WTC11 (cell line): ENCODE measurements around the gene TES. TPM values are rescaled to one million over a fixed set of nuclear protein-coding genes. Genes with fewer than 3 reads are reported as not detected.

Experiments used
- ATAC-seq: fragments of 200-7000 bp; cut with Tn5 transposase; 2 replicates; pipeline ENCODE4 v1.10.0; 2021; ENCODE audit warnings: mild to moderate bottlenecking, moderate library complexity
- CTCF ChIA-PET: fragments of 300-600 bp; sonication (Branson Sonifier 250); formaldehyde crosslinking; loops from one replicate; lab custom pipeline; 2021; ENCODE audit warnings: antibody characterized with exemption; lab: Charles Lee
- POLR2A ChIA-PET: fragments of 350-600 bp; sonication (Branson Sonifier 250); formaldehyde crosslinking; loops from one replicate; lab custom pipeline; 2021; ENCODE audit warnings: antibody characterized with exemption; lab: Charles Lee
- DNase-seq: peaks from one replicate; pipeline ENCODE4 v3.0.0; 2021; ENCODE audit warnings: low spot score
- H3K27ac Mint-ChIP-seq: 2 replicates; pipeline ENCODE4 v1.8.0; 2021; ENCODE audit warnings: mixed read lengths
- H3K27me3 Mint-ChIP-seq: 2 replicates; pipeline ENCODE4 v1.8.0; 2021; ENCODE audit warnings: low read depth, mild to moderate bottlenecking, moderate library complexity, mixed read lengths
- H3K36me3 Mint-ChIP-seq: 2 replicates; pipeline ENCODE4 v1.8.0; 2021; ENCODE audit warnings: mixed read lengths
- H3K4me1 Mint-ChIP-seq: 2 replicates; pipeline ENCODE4 v1.8.0; 2022; ENCODE audit warnings: mixed read lengths
- H3K4me3 Mint-ChIP-seq: 2 replicates; pipeline ENCODE4 v1.8.0; 2021; ENCODE audit warnings: mild to moderate bottlenecking, moderate library complexity, mixed read lengths
- H3K9me3 Mint-ChIP-seq: 2 replicates; pipeline ENCODE4 v1.8.0; 2021; ENCODE audit warnings: mixed read lengths
- ELF4 ChIP-seq: sonication (generic); formaldehyde crosslinking; IDR thresholded peaks from 2 replicates; pipeline ENCODE4 v1.8.1; 2022; ENCODE audit warnings: low read depth, mild to moderate bottlenecking, moderate library complexity, missing genetic modification reagents
- ESRRA ChIP-seq: sonication (generic); formaldehyde crosslinking; IDR thresholded peaks from 2 replicates; pipeline ENCODE4 v1.8.1; 2022; ENCODE audit warnings: mild to moderate bottlenecking, missing genetic modification reagents, borderline replicate concordance
- FOXK1 ChIP-seq: sonication (generic); formaldehyde crosslinking; IDR thresholded peaks from 2 replicates; pipeline ENCODE4 v1.8.0; 2022; ENCODE audit warnings: mild to moderate bottlenecking, moderate library complexity, missing genetic modification reagents
- GRHL2 ChIP-seq: fragments of 250-450 bp; sonication (Bioruptor Pico); IDR thresholded peaks from 2 replicates; pipeline ENCODE4 v1.8.0; 2022; ENCODE audit warnings: mild to moderate bottlenecking, moderate library complexity; ENCODE audit not compliant: insufficient replicate concordance, severe bottlenecking
- JUN ChIP-seq: sonication (generic); formaldehyde crosslinking; IDR thresholded peaks from 2 replicates; pipeline ENCODE4 v1.8.0; 2023; ENCODE audit warnings: mild to moderate bottlenecking, missing genetic modification reagents
- KAT7 ChIP-seq: sonication (generic); formaldehyde crosslinking; IDR thresholded peaks from 2 replicates; pipeline ENCODE4 v1.8.1; 2023; ENCODE audit warnings: missing genetic modification reagents, mild to moderate bottlenecking, borderline replicate concordance
- NR1H2 ChIP-seq: sonication (generic); formaldehyde crosslinking; IDR thresholded peaks from 2 replicates; pipeline ENCODE4 v1.9.0; 2021; ENCODE audit warnings: mild to moderate bottlenecking, moderate library complexity, missing genetic modification reagents
- NR2C2 ChIP-seq: sonication (generic); formaldehyde crosslinking; IDR thresholded peaks from 2 replicates; pipeline ENCODE4 v1.8.0; 2022; ENCODE audit warnings: mild to moderate bottlenecking, missing genetic modification reagents
- TEAD1 ChIP-seq: sonication (generic); formaldehyde crosslinking; IDR thresholded peaks from 2 replicates; pipeline ENCODE4 v1.8.0; 2022; ENCODE audit warnings: mild to moderate bottlenecking, missing genetic modification reagents
- ZNF219 ChIP-seq: sonication (generic); formaldehyde crosslinking; IDR thresholded peaks from 2 replicates; pipeline ENCODE4 v1.8.0; 2023; ENCODE audit warnings: missing genetic modification reagents, mild to moderate bottlenecking, borderline replicate concordance
- ZNF263 ChIP-seq: sonication (generic); formaldehyde crosslinking; IDR thresholded peaks from 2 replicates; pipeline ENCODE4 v1.8.1; 2022; ENCODE audit warnings: low read depth, mild to moderate bottlenecking, moderate library complexity, missing genetic modification reagents
- ZNF317 ChIP-seq: sonication (generic); formaldehyde crosslinking; IDR thresholded peaks from 2 replicates; pipeline ENCODE4 v1.8.1; 2023; ENCODE audit warnings: low read depth, mild to moderate bottlenecking, moderate library complexity, missing genetic modification reagents, borderline replicate concordance
- total RNA-seq: library from RNA; stranded (reverse); gene quantifications from 3 replicates; pipeline ENCODE4 v1.2.3, GENCODE V29; 2021
- TF ChIP-seq, protein P1 (sequence below): sonication (generic); formaldehyde crosslinking; IDR thresholded peaks from 2 replicates; pipeline ENCODE4 v1.8.0; 2022; ENCODE audit warnings: mild to moderate bottlenecking, missing genetic modification reagents
- TF ChIP-seq, protein P2 (sequence below): fragments of 250-450 bp; sonication (Bioruptor Pico); IDR thresholded peaks from 2 replicates; pipeline ENCODE4 v1.9.0; 2021; ENCODE audit warnings: moderate library complexity, mild to moderate bottlenecking, inconsistent platforms, borderline replicate concordance
- TF ChIP-seq, protein P3 (sequence below): sonication (generic); formaldehyde crosslinking; IDR thresholded peaks from 2 replicates; pipeline ENCODE4 v1.8.0; 2023; ENCODE audit warnings: missing genetic modification reagents
- TF ChIP-seq, protein P4 (sequence below): fragments of 200-600 bp; IDR thresholded peaks from 2 replicates; pipeline ENCODE4 v1.8.0; 2022; ENCODE audit warnings: antibody characterized with exemption
- TF ChIP-seq, protein P5 (sequence below): sonication (generic); formaldehyde crosslinking; IDR thresholded peaks from 2 replicates; pipeline ENCODE4 v1.8.1; 2022; ENCODE audit warnings: mild to moderate bottlenecking, missing genetic modification reagents, moderate library complexity, borderline replicate concordance
- TF ChIP-seq, protein P6 (sequence below): sonication (generic); formaldehyde crosslinking; IDR thresholded peaks from 2 replicates; pipeline ENCODE4 v1.8.0; 2023; ENCODE audit warnings: mild to moderate bottlenecking, missing genetic modification reagents
- TF ChIP-seq, protein P7 (sequence below): sonication (generic); formaldehyde crosslinking; IDR thresholded peaks from 2 replicates; pipeline ENCODE4 v1.8.1; 2022; ENCODE audit warnings: missing genetic modification reagents, borderline replicate concordance
- TF ChIP-seq, protein P8 (sequence below): sonication (generic); formaldehyde crosslinking; IDR thresholded peaks from 2 replicates; pipeline ENCODE4 v1.8.1; 2022; ENCODE audit warnings: mild to moderate bottlenecking, moderate library complexity, missing genetic modification reagents

TES gene
- total RNA-seq, 1 experiment from 2014 or later: 48.5 TPM

DNA sequence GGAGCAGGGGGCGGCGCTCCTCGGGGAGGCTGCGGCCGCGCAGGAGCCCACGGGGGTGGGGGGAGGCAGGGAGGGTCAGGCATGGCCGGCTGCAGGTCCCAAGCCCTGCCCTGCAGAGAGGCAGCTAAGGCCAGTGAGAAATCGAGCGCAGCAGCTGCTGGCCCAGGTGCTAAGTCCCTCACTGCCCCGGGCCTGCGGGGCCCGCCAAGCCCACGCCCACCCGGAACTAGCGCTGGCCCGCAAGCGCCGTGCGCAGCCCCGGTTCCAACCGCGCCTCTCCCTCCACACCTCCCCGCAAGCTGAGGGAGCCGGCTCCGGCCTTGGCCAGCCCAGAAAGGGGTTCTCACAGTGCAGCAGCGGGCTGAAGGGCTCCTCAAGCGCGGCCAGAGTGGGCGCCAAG lies 28.3 kb upstream of the TES start:
- H3K27ac Mint-ChIP-seq: no peak overlapping the region
- CTCF ChIA-PET: interaction anchor here (1.2 kb wide), 1 partner anchor 53 kb away, joined by 4 read pairs; no protein-coding TSS in a partner anchor
- H3K27me3 Mint-ChIP-seq: no peaks in the 10 kb centered on the region
- no peaks in the 10 kb centered on the region; the same call in 1 of the 2 replicates for H3K36me3 Mint-ChIP-seq
- peak; percentile 14 for DNase-seq
- H3K4me1 Mint-ChIP-seq: no peaks in the 10 kb centered on the region
- ATAC-seq: no peak; the same call in 1 of the 2 replicates
- POLR2A ChIA-PET: no interaction called here
- peaks cover 11% of the 10 kb centered on the region for H3K9me3 Mint-ChIP-seq
- no peak for TF ChIP-seq ZNF219 (CRISPR knock-in tag)
- TF ChIP-seq, protein P1, sequence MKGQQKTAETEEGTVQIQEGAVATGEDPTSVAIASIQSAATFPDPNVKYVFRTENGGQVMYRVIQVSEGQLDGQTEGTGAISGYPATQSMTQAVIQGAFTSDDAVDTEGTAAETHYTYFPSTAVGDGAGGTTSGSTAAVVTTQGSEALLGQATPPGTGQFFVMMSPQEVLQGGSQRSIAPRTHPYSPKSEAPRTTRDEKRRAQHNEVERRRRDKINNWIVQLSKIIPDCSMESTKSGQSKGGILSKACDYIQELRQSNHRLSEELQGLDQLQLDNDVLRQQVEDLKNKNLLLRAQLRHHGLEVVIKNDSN (CRISPR knock-in tag): no peak
- TF ChIP-seq, protein P2, sequence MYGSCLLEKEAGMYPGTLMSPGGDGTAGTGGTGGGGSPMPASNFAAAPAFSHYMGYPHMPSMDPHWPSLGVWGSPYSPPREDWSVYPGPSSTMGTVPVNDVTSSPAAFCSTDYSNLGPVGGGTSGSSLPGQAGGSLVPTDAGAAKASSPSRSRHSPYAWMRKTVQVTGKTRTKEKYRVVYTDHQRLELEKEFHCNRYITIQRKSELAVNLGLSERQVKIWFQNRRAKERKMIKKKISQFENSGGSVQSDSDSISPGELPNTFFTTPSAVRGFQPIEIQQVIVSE: no peak
- no peak for TF ChIP-seq ELF4 (CRISPR knock-in tag)
- TF ChIP-seq TEAD1: no peak
- no peak for TF ChIP-seq NR1H2 (CRISPR knock-in tag)
- no peak for TF ChIP-seq FOXK1 (CRISPR knock-in tag)
- TF ChIP-seq, protein P3, sequence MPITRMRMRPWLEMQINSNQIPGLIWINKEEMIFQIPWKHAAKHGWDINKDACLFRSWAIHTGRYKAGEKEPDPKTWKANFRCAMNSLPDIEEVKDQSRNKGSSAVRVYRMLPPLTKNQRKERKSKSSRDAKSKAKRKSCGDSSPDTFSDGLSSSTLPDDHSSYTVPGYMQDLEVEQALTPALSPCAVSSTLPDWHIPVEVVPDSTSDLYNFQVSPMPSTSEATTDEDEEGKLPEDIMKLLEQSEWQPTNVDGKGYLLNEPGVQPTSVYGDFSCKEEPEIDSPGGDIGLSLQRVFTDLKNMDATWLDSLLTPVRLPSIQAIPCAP (CRISPR knock-in tag): no peak
- no peak for TF ChIP-seq GRHL2
- TF ChIP-seq, protein P4, sequence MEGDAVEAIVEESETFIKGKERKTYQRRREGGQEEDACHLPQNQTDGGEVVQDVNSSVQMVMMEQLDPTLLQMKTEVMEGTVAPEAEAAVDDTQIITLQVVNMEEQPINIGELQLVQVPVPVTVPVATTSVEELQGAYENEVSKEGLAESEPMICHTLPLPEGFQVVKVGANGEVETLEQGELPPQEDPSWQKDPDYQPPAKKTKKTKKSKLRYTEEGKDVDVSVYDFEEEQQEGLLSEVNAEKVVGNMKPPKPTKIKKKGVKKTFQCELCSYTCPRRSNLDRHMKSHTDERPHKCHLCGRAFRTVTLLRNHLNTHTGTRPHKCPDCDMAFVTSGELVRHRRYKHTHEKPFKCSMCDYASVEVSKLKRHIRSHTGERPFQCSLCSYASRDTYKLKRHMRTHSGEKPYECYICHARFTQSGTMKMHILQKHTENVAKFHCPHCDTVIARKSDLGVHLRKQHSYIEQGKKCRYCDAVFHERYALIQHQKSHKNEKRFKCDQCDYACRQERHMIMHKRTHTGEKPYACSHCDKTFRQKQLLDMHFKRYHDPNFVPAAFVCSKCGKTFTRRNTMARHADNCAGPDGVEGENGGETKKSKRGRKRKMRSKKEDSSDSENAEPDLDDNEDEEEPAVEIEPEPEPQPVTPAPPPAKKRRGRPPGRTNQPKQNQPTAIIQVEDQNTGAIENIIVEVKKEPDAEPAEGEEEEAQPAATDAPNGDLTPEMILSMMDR: no peak
- TF ChIP-seq ESRRA (CRISPR knock-in tag): no peak
- TF ChIP-seq ZNF317 (CRISPR knock-in tag): no peak
- H3K4me3 Mint-ChIP-seq: no peak overlapping the region

DNA sequence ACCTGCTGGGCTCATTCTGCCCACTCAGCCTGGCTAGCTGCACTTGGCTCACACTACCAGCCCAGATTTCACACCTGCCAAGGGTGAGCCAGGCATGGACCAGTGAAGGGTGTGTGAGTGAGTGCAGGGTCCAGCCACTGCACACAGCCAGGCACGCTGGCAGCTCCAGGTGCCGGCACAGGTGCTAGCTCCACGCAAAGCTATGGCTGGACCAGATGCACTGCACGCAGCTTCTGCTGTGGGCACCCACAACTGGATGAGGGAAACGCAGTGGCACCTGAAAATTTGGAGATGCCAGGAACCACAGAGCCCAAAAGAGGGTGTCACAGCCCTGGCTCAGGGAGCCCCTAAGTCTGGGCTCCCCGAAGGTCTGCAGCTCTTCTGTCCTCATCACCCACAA lies 24.9 kb upstream of the TES start:
- ChIA-PET POLR2A (no interaction called here), CTCF (interaction anchor here (1.3 kb wide), 1 partner anchor 51 kb away, joined by 3 read pairs; no protein-coding TSS in a partner anchor)
- Mint-ChIP-seq H3K27me3 (no peaks in the 10 kb centered on the region), H3K9me3 (peaks cover 25% of the 10 kb centered on the region), H3K4me1 (no peaks in the 10 kb centered on the region), H3K36me3 (peaks cover 7% of the 10 kb centered on the region), H3K27ac (no peak overlapping the region), H3K4me3 (no peak overlapping the region)
- ATAC-seq (no peak), DNase-seq (no peak)
- no peak for TF ChIP-seq ZNF263 (CRISPR knock-in tag)
- TF ChIP-seq, protein P5, sequence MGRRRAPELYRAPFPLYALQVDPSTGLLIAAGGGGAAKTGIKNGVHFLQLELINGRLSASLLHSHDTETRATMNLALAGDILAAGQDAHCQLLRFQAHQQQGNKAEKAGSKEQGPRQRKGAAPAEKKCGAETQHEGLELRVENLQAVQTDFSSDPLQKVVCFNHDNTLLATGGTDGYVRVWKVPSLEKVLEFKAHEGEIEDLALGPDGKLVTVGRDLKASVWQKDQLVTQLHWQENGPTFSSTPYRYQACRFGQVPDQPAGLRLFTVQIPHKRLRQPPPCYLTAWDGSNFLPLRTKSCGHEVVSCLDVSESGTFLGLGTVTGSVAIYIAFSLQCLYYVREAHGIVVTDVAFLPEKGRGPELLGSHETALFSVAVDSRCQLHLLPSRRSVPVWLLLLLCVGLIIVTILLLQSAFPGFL (CRISPR knock-in tag): no peak
- TF ChIP-seq KAT7 (CRISPR knock-in tag): no peak
- TF ChIP-seq, protein P6, sequence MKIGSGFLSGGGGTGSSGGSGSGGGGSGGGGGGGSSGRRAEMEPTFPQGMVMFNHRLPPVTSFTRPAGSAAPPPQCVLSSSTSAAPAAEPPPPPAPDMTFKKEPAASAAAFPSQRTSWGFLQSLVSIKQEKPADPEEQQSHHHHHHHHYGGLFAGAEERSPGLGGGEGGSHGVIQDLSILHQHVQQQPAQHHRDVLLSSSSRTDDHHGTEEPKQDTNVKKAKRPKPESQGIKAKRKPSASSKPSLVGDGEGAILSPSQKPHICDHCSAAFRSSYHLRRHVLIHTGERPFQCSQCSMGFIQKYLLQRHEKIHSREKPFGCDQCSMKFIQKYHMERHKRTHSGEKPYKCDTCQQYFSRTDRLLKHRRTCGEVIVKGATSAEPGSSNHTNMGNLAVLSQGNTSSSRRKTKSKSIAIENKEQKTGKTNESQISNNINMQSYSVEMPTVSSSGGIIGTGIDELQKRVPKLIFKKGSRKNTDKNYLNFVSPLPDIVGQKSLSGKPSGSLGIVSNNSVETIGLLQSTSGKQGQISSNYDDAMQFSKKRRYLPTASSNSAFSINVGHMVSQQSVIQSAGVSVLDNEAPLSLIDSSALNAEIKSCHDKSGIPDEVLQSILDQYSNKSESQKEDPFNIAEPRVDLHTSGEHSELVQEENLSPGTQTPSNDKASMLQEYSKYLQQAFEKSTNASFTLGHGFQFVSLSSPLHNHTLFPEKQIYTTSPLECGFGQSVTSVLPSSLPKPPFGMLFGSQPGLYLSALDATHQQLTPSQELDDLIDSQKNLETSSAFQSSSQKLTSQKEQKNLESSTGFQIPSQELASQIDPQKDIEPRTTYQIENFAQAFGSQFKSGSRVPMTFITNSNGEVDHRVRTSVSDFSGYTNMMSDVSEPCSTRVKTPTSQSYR: no peak
- TF ChIP-seq NR2C2 (CRISPR knock-in tag): no peak
- TF ChIP-seq, protein P7, sequence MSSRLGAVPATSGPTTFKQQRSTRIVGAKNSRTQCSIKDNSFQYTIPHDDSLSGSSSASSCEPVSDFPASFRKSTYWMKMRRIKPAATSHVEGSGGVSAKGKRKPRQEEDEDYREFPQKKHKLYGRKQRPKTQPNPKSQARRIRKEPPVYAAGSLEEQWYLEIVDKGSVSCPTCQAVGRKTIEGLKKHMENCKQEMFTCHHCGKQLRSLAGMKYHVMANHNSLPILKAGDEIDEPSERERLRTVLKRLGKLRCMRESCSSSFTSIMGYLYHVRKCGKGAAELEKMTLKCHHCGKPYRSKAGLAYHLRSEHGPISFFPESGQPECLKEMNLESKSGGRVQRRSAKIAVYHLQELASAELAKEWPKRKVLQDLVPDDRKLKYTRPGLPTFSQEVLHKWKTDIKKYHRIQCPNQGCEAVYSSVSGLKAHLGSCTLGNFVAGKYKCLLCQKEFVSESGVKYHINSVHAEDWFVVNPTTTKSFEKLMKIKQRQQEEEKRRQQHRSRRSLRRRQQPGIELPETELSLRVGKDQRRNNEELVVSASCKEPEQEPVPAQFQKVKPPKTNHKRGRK (CRISPR knock-in tag): no peak
- TF ChIP-seq, protein P8, sequence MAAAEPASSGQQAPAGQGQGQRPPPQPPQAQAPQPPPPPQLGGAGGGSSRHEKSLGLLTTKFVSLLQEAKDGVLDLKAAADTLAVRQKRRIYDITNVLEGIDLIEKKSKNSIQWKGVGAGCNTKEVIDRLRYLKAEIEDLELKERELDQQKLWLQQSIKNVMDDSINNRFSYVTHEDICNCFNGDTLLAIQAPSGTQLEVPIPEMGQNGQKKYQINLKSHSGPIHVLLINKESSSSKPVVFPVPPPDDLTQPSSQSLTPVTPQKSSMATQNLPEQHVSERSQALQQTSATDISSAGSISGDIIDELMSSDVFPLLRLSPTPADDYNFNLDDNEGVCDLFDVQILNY (CRISPR knock-in tag): no peak
- TF ChIP-seq JUN (CRISPR knock-in tag): no peak
- no peak for TF ChIP-seq TEAD1
